ENCODE data around the gene SLC47A1. TPM values are rescaled to one million over a fixed set of nuclear protein-coding genes. Genes with fewer than 3 reads are reported as not detected.
"Not testable (repeated sequence)": the region's sequence is repeated elsewhere in the genome, so short reads cannot be mapped to it uniquely, and the experiment has no call there.

Gene SLC47A1, protein sequence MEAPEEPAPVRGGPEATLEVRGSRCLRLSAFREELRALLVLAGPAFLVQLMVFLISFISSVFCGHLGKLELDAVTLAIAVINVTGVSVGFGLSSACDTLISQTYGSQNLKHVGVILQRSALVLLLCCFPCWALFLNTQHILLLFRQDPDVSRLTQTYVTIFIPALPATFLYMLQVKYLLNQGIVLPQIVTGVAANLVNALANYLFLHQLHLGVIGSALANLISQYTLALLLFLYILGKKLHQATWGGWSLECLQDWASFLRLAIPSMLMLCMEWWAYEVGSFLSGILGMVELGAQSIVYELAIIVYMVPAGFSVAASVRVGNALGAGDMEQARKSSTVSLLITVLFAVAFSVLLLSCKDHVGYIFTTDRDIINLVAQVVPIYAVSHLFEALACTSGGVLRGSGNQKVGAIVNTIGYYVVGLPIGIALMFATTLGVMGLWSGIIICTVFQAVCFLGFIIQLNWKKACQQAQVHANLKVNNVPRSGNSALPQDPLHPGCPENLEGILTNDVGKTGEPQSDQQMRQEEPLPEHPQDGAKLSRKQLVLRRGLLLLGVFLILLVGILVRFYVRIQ
- polyA plus RNA-seq (ENCODE audit: insufficient read length), result 1.3 TPM

DNA sequence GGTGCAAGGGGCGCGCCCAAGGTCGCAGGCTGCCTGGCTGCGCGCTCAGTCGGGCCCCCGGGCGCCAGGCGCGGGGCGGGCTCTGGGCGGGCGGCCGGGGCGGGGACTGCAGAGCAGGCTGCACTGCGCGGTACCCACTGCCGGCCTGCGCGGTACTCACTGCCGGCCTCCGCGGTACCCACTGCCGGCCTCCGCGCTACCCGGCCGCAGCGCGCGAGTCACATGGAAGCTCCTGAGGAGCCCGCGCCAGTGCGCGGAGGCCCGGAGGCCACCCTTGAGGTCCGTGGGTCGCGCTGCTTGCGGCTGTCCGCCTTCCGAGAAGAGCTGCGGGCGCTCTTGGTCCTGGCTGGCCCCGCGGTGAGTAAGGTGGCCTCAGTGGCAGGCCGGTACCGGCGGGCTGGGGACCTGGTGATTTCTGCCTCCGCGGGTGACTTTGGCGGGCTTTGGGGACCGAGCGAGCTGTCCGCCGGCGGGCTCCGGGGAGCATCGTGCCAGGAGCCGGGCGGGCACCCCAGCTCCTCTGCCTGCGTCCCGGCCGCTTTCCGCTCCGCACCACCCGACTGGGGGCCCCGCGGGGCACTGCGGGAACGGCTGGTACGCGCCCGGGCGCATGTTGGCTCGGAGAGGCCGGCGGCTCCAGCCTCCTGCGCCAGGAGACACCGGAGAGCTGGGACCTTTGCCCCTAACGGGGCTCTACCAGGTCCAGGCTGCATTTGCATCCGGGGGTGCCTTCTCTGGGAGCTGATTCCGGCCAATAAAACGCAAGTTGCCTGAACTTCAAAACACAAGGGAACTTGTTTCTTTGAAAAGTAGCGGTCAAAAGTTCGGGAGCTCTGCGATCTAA lies at the start of gene SLC47A1:
Gene SLC47A1, plus strand, starts transcription at position 137 of the 844 bp plus-strand sequence. Its CDS starts 86 bp downstream, at position 223.
- DNase-seq, result no peak

DNA sequence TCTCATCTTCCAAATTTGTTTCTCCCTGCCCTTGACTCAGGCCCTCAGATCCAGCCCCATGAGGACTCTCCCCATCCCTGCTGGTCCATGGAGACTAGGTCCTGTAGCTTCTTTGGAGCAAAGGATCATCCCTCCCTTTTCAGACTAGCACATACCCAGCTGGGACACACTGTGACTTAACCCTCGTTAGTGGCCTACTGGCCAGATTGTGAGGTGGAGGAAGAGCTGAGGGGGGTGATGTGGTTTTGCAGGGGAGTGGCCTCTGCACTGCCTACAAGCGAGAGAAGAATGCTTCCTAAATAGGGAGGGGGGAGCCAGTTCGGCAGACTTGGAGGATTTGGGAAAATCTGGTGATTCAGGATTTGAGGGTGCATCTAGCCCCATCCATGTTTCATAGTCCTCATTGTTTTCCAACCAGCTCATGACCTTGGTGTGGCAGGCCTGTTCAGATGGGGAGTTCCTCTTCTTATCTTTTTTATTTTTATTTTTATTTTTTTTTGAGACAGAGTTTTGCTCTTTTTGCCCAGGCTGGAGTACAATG lies 47.8 kb upstream of the SLC47A1 start:
- DNase-seq, result no peak

DNA sequence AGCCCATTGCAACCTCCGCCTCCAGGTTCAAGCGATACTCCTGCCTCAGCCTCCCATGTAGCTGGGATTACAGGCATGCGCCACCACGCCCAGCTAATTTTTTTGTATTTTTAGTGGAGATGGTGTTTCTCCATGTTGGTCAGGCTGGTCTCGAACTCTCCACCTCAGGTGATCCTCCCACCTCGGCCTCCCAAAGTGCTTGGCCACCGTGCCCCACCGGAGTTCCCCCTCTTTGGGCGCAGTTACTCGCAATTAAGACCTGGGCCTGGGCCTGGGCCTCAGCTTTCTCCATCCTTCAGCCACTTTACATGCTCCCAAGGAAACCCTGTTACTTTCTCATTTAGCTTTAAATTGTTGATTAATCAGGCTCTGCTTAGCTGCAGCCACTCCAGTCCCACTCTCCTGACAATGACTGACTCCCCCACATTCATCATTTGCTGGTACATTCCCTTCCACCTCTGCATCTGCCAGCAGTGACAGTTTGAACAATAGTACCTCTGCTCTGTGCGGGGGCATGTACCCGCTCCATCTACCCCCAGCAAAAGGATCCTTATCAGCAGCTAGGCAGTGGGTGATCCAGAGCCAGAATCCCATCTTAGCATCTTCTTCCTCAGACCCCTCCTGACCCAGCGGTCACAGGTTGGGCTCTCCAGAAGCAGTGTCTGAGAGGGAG lies 47.2 kb upstream of the SLC47A1 start:
- no peak for DNase-seq

DNA sequence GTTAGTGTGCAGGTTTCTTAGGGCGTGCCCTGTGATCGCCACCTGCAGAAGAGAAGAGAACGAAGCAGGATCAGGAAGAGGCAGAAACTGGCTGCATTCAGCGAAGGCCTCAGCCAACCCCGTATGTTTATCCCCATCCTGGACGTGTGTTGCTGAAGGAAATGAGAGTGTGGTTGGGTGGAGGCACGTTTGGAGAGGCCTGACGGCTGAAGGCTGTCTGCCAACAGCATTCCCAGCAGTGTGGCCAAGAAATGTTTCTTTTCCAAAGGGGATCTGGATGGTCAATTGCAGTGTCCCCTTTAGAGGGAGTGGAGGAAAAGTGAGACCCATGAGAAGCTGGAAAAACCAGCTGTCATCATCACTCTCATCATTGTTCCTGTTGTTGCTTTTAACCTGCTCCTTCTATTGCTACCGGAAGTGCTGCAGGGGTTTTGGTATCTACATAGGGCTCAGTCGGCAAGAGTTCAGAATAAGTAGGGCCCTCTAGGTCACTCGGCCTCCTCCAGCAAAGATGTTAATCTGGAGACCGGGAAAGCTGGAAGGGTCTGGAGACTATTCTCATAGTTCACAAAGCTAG lies 46.5 kb upstream of the SLC47A1 start:
- DNase-seq, result peak; percentile 77

DNA sequence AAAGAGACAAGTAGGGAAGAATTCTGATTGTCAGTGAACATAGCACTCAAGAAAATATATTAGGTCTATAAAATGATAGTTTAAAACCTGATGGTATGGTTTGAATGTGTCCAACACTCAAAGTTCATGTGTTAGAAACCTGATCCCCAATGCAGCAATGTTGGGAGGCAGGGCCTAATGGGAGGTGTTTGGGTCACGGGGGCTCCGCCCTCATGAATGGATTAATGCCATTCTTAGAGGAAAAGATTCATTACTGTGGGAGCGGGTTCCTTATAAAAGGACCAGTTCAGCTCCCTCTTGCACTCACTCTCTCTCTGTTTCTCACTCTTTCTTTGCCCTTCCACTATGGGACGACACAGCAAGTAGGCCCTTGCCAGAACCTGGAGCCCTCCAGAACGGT lies 41.5 kb upstream of the SLC47A1 start:
- no peak for DNase-seq

DNA sequence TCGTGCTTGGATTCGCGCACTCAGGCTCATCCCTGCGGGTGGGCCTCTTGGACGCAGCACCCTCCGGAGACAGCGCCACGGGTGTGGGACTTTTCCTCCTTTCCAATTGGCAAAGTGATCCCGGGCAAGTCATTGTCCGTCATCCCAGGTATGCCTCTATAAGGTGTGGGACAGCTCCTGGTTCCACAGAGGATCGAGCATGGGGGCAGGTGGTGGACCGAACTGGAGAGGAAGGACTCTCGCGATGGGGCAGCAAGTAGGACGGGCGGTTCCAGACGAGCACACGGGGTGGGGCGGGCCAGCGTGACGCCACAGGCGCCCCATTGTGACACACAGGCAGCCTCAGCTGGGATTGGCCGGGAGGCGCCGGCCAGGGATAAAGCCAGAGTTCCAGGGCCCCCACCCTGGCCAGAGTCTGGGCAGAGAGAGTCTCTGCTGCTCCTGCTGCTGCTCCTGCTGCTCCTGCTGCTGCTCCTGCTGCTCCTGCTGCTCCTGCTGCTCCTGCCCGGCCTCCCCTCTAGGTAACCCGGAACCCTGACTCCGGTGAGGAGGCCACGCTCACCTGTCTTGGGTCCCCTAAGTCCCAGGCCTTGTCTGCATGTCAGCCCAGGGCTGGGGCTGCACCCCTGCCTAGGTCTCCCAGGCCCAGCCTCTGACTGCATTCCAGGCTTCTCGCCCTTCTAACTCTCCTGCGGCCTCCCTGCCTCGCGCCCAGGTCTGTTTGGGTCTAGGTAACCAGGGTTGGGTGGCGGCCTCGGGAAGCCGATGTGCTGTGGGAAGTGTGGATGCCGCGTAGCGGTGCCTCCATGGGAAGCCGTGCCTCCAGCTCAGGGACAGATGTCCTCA lies 38.5 kb upstream of the SLC47A1 start:
- no peak for DNase-seq

DNA sequence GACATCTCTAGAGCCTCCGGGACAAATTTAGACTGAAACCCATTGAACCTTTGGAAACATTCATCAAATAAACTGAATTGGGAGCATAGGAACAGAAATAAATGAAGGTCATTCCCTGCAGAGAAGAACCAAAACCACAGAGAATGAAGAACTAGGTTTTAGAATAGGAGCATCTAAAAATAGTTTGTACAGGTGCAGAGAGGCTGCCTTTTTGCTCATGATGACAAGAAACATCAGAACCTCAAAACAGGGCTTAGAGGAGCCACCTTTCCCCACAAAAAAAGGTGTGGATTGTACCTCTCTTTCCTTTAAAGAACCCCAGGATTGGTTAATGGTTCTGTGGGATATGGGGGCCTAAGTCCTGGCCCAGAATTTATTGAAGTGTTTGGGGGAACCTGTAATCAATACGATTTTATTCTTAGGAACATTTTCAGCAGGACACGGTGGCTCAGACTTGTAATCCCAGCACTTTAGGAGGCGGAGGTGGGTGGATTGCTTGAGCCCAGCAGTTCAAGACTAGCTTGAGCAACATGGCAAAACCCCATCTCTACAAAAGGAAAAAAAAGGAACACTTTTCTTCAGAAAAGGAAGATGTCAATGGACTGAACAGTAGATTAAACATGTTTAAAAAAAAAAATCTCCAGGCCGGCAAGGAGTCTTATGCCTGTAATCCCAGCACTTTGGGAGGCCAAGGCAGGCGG lies 37.7 kb upstream of the SLC47A1 start:
- no peak for DNase-seq

DNA sequence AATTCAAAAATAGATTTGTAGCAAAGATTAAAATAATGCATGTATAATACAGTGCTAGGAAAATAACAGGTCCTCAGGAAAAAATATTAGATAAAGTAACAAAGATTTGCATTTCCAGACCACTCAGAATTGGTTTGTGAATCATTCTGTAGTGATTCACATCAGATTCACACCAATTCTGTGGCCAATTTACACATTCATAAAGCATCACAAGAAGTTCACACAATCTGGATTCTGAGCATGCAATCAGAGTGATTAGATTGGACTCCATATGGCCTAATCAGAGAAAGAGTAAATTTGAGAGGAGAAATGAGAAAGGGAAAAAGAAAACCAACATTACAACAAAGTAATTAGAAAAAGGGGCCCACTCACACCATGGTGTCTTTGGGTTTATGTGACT lies 36.0 kb upstream of the SLC47A1 start:
- DNase-seq, result no peak

DNA sequence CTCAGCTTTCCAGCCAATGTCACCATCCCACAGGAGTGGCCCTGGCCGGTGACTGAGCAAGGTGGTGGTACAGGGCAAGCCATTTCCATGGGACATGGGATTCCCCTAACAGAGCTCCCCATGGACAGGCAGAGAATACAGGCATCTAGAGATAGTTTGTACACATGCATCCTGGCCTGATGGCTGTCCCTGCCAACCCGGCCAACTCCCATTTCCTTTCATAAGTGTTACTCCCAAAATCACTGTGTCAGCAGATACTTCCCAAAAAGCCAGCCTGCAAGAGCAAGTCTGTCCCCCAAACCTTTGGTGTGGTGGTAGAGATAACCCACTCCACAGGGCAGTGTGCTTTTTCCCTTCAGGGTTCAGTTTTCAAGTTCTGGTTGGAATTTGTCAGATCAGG lies 32.4 kb upstream of the SLC47A1 start:
- no peak for DNase-seq

DNA sequence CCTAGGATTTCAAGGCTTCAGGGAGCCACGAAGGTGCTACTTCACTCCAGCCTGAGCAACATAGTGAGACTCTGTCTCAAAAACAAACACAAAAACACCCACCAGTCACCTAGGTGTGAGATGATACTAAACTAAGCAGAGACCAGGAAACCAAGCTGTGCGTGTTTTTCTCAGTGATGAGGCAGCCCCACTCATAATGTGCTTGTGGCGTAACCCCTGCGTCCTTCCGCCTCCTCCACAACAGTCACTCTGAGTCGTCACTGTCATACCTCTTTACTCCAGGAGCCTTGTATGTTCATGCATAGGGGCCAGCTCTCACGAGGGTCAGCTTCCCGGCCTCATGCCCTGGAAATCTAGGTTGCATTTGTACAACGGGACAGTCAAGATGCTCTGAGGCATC lies 31.1 kb upstream of the SLC47A1 start:
- DNase-seq, result no peak

DNA sequence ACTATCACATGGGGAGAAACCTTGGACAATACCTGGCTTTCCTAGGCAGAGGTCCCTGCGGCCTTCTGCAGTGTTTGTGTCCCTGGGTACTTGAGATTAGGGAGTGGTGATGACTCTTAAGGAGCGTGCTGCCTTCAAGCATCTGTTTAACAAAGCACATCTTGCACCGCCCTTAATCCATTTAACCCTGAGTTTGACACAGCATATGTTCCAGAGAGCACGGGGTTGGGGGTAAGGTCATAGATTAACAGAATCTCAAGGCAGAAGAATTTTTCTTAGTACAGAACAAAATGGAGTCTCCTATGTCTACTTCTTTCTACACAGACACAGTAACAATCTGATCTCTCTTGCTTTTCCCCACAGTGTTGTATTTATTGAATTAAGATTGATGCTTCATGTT lies 28.1 kb upstream of the SLC47A1 start:
- DNase-seq, result not testable (repeated sequence)

DNA sequence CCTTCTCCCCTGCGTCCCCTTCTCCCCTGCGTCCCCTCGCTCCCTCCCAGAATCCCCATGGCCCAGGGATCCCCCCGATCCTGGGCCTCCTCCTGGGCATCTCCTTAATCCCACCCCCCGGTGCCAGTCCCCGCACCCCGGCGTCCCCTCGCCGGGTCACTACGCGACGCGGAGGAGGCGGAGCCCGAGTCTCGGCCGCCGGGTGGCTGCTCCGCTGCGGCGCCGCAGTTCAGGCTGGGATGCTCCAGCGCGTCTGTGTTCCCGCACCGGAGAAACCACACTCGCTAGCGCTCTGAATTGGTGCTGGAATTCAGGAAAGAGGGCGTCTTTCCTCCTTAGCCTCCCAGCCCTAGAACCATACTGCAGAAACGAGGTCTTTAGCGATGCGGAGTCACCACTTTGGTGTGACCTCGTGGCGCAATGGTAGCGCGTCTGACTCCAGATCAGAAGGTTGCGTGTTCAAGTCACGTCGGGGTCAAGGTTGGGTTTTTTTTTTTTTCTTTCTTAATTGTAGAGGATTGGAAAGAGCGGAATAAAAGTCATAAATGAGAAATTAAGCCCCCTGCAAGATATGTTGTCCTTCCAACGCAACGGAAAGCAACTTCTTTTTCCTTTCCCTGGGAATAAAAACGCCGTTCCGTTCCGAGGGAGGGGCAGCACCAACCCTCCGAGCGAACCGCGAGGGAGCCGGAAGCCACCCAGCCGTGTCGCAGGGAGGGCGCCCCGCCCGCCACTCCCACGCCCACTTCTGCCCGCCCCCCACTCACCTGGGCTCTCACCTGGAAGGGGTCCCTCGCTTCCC lies 25.7 kb upstream of the SLC47A1 start:
- DNase-seq, result peak; percentile 94

DNA sequence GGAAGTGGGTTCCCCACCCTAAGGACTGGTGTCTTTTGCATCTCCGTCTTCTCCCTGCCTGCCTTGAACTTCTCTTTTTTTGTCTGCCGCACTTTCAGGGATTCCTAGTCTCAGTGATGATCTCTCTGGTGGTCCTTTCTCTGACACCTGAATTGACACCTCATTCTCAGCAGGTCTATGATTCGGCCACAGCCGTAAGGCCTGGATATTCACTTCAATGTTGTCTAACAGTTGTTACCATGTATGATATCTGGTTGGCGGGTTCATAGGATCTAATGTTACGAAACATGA lies 25.1 kb upstream of the SLC47A1 start:
- DNase-seq, result no peak

DNA sequence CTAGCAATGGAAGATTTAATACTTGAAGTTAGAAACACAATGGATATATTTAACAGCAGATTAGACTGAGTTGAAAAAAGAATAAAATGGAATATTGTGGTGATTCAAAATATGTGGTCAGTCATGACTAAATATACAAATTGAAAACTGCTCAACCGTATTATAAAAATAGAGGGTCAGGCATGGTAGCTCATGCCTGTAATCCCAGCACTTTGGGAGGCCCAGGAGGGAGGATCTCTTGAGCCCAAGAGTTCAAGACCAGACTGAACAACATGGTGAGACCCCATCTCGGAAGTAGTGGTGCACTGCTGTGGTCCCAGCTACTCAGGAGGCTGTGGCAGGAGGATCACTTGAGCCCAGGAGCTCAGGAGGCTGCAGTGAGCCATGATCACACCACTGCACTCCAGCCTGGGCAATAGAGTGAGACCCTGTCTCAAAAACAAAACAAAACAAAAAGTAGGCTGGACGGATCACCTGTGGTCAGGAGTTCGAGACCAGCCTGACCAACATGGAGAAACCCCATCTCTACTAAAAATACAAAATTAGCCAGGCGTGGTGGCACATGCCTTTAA lies 24.3 kb upstream of the SLC47A1 start:
- not testable (repeated sequence) for DNase-seq

DNA sequence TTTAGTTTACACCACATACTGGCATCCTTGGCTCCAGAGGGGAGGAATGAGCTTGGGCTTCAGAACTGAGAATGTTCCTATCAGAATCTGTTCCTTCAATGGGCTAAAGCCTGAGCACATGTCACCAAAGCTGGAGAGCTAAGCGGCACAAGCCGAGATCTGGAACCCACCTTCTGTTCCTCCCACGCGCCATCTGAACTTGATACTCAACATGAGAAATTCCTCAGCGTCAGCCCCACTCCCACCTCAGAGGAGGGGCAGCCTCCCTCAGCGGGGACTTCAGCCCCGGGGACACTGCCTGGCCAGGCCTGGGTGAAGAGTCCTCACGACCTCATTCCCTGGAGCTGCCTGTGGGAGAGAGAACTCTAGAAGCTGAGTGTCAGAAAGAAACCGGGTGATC lies 22.8 kb upstream of the SLC47A1 start:
- DNase-seq, result no peak

DNA sequence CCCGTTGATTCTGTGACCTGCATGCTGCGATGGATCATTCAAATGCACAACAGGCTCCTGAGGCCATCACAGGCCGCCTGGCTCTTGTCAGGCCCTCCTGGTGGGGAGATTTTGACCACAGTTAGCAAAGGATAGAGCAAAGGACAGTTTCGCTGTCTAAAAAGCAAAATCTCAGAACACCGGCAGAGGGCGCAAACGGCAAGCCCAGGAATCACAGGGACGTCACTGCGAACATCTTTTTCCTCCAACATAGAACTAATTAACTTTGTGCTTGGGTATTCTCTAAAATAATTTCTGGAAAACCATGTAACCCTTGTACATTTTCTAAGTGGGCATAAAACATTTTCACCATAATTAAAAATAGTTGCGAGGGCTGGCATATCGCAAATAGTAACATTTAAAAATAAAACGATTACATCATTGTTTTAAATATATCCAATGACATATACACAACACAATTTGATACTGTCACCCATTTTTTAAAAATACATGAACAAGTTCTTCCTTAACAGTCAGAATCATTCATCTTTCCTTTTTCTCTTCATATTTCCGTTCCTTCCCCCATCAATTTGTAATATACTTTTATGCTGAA lies 19.7 kb upstream of the SLC47A1 start:
- DNase-seq, result peak; percentile 74

DNA sequence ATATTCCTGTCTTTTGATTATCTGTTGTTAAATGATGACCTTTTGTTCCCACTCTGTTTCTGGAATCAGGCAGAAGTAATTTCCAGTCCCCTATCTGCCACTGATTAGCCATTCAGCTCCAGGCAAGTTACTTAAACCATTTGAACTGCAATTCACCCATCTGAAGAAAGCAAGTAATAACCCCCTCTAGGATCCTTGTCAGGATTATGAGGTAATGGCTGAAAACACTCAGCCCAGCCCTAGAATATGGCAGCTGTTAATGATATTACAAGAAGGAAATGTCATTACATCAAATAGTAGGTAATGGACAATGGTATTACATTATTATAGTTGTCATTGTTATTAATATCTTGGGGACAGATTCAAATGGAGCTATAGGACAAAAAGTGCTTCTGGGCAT lies 16.0 kb upstream of the SLC47A1 start:
- no peak for DNase-seq

DNA sequence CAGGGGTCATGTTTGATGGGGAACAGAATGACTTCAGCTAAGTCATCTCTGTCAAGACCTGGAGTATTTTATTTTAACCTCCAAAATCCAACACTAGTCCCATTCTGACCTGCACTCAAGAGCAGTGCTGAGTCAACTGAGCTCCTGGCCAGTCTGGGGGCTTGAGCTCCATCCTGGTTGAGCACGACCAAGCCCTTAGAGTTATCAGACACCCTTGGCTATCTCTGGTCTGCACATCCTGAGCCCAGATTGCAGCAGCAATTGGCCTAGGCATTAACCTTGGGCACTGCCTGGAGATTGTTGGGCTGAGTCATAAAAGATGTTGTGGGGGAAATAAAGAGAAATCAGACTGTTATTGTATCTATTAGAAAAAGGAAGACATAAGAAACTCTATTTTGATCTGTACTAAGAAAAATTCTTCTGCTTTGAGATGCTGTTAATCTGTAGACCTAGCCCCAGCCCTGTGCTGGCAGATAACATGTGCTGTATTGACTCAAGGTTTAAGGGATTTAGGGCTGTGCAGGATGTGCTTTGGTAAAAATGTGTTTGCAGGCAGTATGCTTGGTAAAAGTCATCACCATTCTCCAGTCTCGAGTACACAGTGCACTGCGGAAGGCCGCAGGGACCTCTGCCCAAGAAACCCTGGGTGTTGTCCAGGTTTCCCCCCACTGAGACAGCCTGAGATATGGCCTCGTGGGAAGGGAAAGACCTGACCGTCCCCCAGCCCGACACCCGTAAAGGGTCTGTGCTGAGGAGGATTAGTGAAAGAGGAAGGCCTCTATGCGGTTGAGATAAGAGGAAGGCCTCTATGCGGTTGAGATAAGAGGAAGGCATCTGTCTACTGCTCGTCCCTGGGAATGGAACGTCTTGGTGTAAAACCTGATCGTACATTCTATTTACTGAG lies 14.0 kb upstream of the SLC47A1 start:
- DNase-seq, result not testable (repeated sequence)

Data from hindlimb muscle (tissue), 1 donor.